HepG2 (cell line): ENCODE results near the gene AGFG1. TPM values are rescaled to one million over a fixed set of nuclear protein-coding genes. Genes with fewer than 3 reads are reported as not detected.

Source experiments
- BHLHE40 ChIP-seq: IDR thresholded peaks from 2 replicates; pipeline ENCODE4 v1.6.1; 2011; ENCODE audit warnings: low read length, improper control_type of control experiment
- CERS6 ChIP-seq: sonication (generic); formaldehyde crosslinking; IDR thresholded peaks from 2 replicates; pipeline ENCODE4 v1.5.0; 2020; ENCODE audit warnings: missing genetic modification reagents
- CSRNP1 ChIP-seq: sonication (generic); formaldehyde crosslinking; IDR thresholded peaks from 2 replicates; pipeline ENCODE4 v1.8.1; 2023; ENCODE audit warnings: mild to moderate bottlenecking, missing genetic modification reagents
- FOXJ3 ChIP-seq: sonication (generic); formaldehyde crosslinking; IDR thresholded peaks from 2 replicates; pipeline ENCODE4 v1.4.0; 2020; ENCODE audit warnings: missing genetic modification reagents, mild to moderate bottlenecking, borderline replicate concordance
- MAF1 ChIP-seq: sonication (generic); formaldehyde crosslinking; IDR thresholded peaks from 2 replicates; pipeline ENCODE4 v1.5.0; 2020; ENCODE audit warnings: missing genetic modification reagents, borderline replicate concordance
- MXD3 ChIP-seq: IDR thresholded peaks from 2 replicates; pipeline ENCODE4 v1.6.1; 2016; ENCODE audit warnings: mild to moderate bottlenecking, missing biosample characterization, missing genetic modification reagents
- PAX8 ChIP-seq: sonication (generic); formaldehyde crosslinking; IDR thresholded peaks from 2 replicates; pipeline ENCODE4 v1.8.0; 2022; ENCODE audit warnings: mild to moderate bottlenecking, missing genetic modification reagents, borderline replicate concordance
- PHF5A ChIP-seq: IDR thresholded peaks from one replicate; pipeline ENCODE4 v1.6.1; 2018; ENCODE audit warnings: low read depth, missing genetic modification reagents; ENCODE audit not compliant: unreplicated experiment
- POLR2AphosphoS5 ChIP-seq: IDR thresholded peaks from 2 replicates; pipeline ENCODE4 v1.6.1; 2012; ENCODE audit warnings: low read depth, low read length
- PRMT3 ChIP-seq: sonication (generic); formaldehyde crosslinking; IDR thresholded peaks from 2 replicates; pipeline ENCODE4 v1.8.1; 2022; ENCODE audit warnings: low read depth, mild to moderate bottlenecking, moderate library complexity, missing genetic modification reagents, borderline replicate concordance
- RBAK ChIP-seq: sonication (generic); formaldehyde crosslinking; IDR thresholded peaks from 2 replicates; pipeline ENCODE4 v1.5.1; 2020; ENCODE audit warnings: mild to moderate bottlenecking, missing genetic modification reagents
- TEF ChIP-seq: sonication (generic); formaldehyde crosslinking; IDR thresholded peaks from 2 replicates; pipeline ENCODE4 v1.5.0; 2020; ENCODE audit warnings: missing genetic modification reagents
- THAP11 ChIP-seq: IDR thresholded peaks from 2 replicates; pipeline ENCODE4 v1.6.1; 2016; ENCODE audit warnings: missing biosample characterization, missing genetic modification reagents
- ZBED4 ChIP-seq: sonication (generic); formaldehyde crosslinking; IDR thresholded peaks from 2 replicates; pipeline ENCODE4 v1.4.0; 2020; ENCODE audit warnings: missing genetic modification reagents, borderline replicate concordance
- ZBTB2 ChIP-seq: sonication (generic); formaldehyde crosslinking; IDR thresholded peaks from 2 replicates; pipeline ENCODE4 v1.8.0; 2022; ENCODE audit warnings: low read depth, missing genetic modification reagents
- ZFP1 ChIP-seq: IDR thresholded peaks from 2 replicates; pipeline ENCODE4 v1.6.1; 2016
- ZKSCAN1 ChIP-seq: fragments of 150-350 bp; IDR thresholded peaks from 2 replicates; pipeline ENCODE4 v1.6.1; 2014; ENCODE audit warnings: low read length
- ZNF12 ChIP-seq: sonication (generic); formaldehyde crosslinking; IDR thresholded peaks from 2 replicates; pipeline ENCODE4 v1.5.0; 2020; ENCODE audit warnings: missing genetic modification reagents
- ZNF468 ChIP-seq: sonication (generic); formaldehyde crosslinking; IDR thresholded peaks from 2 replicates; pipeline ENCODE4 v1.8.0; 2022; ENCODE audit warnings: mild to moderate bottlenecking, moderate library complexity, missing genetic modification reagents
- ZNF614 ChIP-seq: IDR thresholded peaks from 2 replicates; pipeline ENCODE4 v1.6.1; 2018; ENCODE audit warnings: missing biosample characterization, missing genetic modification reagents, inconsistent platforms, borderline replicate concordance
- polyA plus RNA-seq, 8 experiments: library from polyadenylated mRNA; depleted of rRNA in 3 of 8; stranded (reverse) in 7 of 8; unstranded in 1 of 8; fragments of >200 nt; fragmentation: Illumina TruSeq in 4 of 8; extraction: Trizol in 4 of 8; gene quantifications; 2 replicates each; pipeline versions ENCODE4 v1.2.1 to v1.2.3, GENCODE V29; 2011 to 2016; ENCODE audit warnings: low read depth in 4 of 8, missing spikeins in 1 of 8, mixed read lengths in 1 of 8; ENCODE audit not compliant: insufficient read depth in 1 of 8
- total RNA-seq, 5 experiments: library from RNA; depleted of rRNA; stranded (reverse); fragments of >200 nt; fragmentation: Illumina TruSeq; extraction: Trizol; gene quantifications; 2 replicates each; pipeline ENCODE4 v1.2.3, GENCODE V29; 2016; ENCODE audit warnings: low read depth in 1 of 5

The AGFG1 gene
- total and polyA plus RNA-seq, 2 of the 13 experiments (the other 11 are each of a cell fraction or from before 2014, with no cell fraction given) = 145 to 168 TPM

GRCh38 chr2:227471924-227472264, at the start of gene AGFG1 (continued):
- no peak for TF ChIP-seq CERS6 (CRISPR knock-in tag)
- no peak for TF ChIP-seq TEF (CRISPR knock-in tag)
- 0 out of 2 replicates have a peak, but pooled peaks have one; percentile 48 for TF ChIP-seq ZNF12 (CRISPR knock-in tag)
- peak; percentile 33; the same call in 1 of the 2 replicates for TF ChIP-seq FOXJ3
- peak; percentile 74; the same call in 1 of the 2 replicates for TF ChIP-seq CSRNP1 (CRISPR knock-in tag)
- TF ChIP-seq ZBED4 = peak; percentile 58; the same call in 1 of the 2 replicates
- TF ChIP-seq ZNF468 (CRISPR knock-in tag) = 0 out of 2 replicates have a peak, but pooled peaks have one; percentile 14
- TF ChIP-seq ZBTB2 = peak; percentile 23; the same call in 1 of the 2 replicates
- TF ChIP-seq BHLHE40 = no peak
- peak; percentile 47 for TF ChIP-seq PHF5A
- TF ChIP-seq ZNF614 (CRISPR knock-in tag) = peak; percentile 36; the same call in 1 of the 2 replicates
- TF ChIP-seq PAX8 (CRISPR knock-in tag) = 0 out of 2 replicates have a peak, but pooled peaks have one; percentile 78
- 0 out of 2 replicates have a peak, but pooled peaks have one; percentile 30 for TF ChIP-seq MAF1 (CRISPR knock-in tag)
- peak; percentile 89 for TF ChIP-seq THAP11 (CRISPR knock-in tag)
- peak; percentile 80; the same call in 1 of the 2 replicates for TF ChIP-seq PRMT3 (CRISPR knock-in tag)
- TF ChIP-seq RBAK (CRISPR knock-in tag) = no peak
- TF ChIP-seq ZFP1 = peak; percentile 45; the same call in 1 of the 2 replicates
- TF ChIP-seq ZKSCAN1 = 0 out of 2 replicates have a peak, but pooled peaks have one; percentile 11
- peak; percentile 68 for TF ChIP-seq POLR2AphosphoS5
- no peak; the same call in 1 of the 2 replicates for TF ChIP-seq MXD3 (CRISPR knock-in tag)
